ENCODE data around the gene RTP3.

RTP3 gene

GRCh38 chr3:46463868-46464241 is 33.9 kb upstream of the RTP3 start:
- no peak overlapping the region for H2AFZ ChIP-seq (ENCODE audit: low read depth, low read length)
- H3K4me3 ChIP-seq (ENCODE audit: low read length): no peak overlapping the region
- no peaks in the 10 kb centered on the region for H3K9me3 ChIP-seq (ENCODE audit: low read length)
- no peaks in the 10 kb centered on the region for H3K4me1 ChIP-seq (ENCODE audit: insufficient read depth, low read length)
- no peaks in the 10 kb centered on the region for H3K27me3 ChIP-seq (ENCODE audit: insufficient read depth, low read length)
- H3K36me3 ChIP-seq (ENCODE audit: insufficient read depth, low read length): no peaks in the 10 kb centered on the region

GRCh38 chr3:46464326-46465195 is 33.2 kb upstream of the RTP3 start, which contains the start of gene LTF:
LTF (minus strand) TSS chr3:46464905; CDS start chr3:46464867, 38 bp downstream.
- Histone ChIP-seq H2AFZ (ENCODE audit: low read depth, low read length) (no peak within 1 kb of the TSS), H3K36me3 (ENCODE audit: insufficient read depth, low read length) (no peaks in the 10 kb centered on the region), H3K27me3 (ENCODE audit: insufficient read depth, low read length) (no peaks in the 10 kb centered on the region), H3K4me1 (ENCODE audit: insufficient read depth, low read length) (no peaks in the 10 kb centered on the region), H3K4me3 (ENCODE audit: low read length) (no peak within 1 kb of the TSS), H3K9me3 (ENCODE audit: low read length) (no peaks in the 10 kb centered on the region)

GRCh38 chr3:46465196-46465520 is 32.6 kb upstream of the RTP3 start:
- H3K4me1 ChIP-seq (ENCODE audit: insufficient read depth, low read length): no peaks in the 10 kb centered on the region
- H2AFZ ChIP-seq (ENCODE audit: low read depth, low read length): no peak overlapping the region
- H3K36me3 ChIP-seq (ENCODE audit: insufficient read depth, low read length): no peaks in the 10 kb centered on the region
- no peaks in the 10 kb centered on the region for H3K27me3 ChIP-seq (ENCODE audit: insufficient read depth, low read length)
- H3K9me3 ChIP-seq (ENCODE audit: low read length): no peaks in the 10 kb centered on the region
- H3K4me3 ChIP-seq (ENCODE audit: low read length): no peak overlapping the region

- H3K4me1 ChIP-seq (ENCODE audit: insufficient read depth, low read length): no peaks in the 10 kb centered on the region
- H3K27me3 ChIP-seq (ENCODE audit: insufficient read depth, low read length): no peaks in the 10 kb centered on the region
- H3K4me3 ChIP-seq (ENCODE audit: low read length): no peak overlapping the region
- no peak overlapping the region for H2AFZ ChIP-seq (ENCODE audit: low read depth, low read length)
- no peaks in the 10 kb centered on the region for H3K36me3 ChIP-seq (ENCODE audit: insufficient read depth, low read length)
- H3K9me3 ChIP-seq (ENCODE audit: low read length): no peaks in the 10 kb centered on the region
These were observed 31.5 kb upstream of the RTP3 start for GRCh38 chr3:46466273-46466672.

GRCh38 chr3:46466871-46467403 is 30.8 kb upstream of the RTP3 start:
- no peak overlapping the region for H2AFZ ChIP-seq (ENCODE audit: low read depth, low read length)
- H3K4me1 ChIP-seq (ENCODE audit: insufficient read depth, low read length): no peaks in the 10 kb centered on the region
- H3K9me3 ChIP-seq (ENCODE audit: low read length): no peaks in the 10 kb centered on the region
- H3K36me3 ChIP-seq (ENCODE audit: insufficient read depth, low read length): no peaks in the 10 kb centered on the region
- H3K4me3 ChIP-seq (ENCODE audit: low read length): no peak overlapping the region
- no peaks in the 10 kb centered on the region for H3K27me3 ChIP-seq (ENCODE audit: insufficient read depth, low read length)

- no peak overlapping the region for H3K4me3 ChIP-seq (ENCODE audit: low read length)
- H3K36me3 ChIP-seq (ENCODE audit: insufficient read depth, low read length): no peaks in the 10 kb centered on the region
- H3K9me3 ChIP-seq (ENCODE audit: low read length): no peaks in the 10 kb centered on the region
- H2AFZ ChIP-seq (ENCODE audit: low read depth, low read length): no peak overlapping the region
- H3K4me1 ChIP-seq (ENCODE audit: insufficient read depth, low read length): no peaks in the 10 kb centered on the region
- H3K27me3 ChIP-seq (ENCODE audit: insufficient read depth, low read length): no peaks in the 10 kb centered on the region
These were observed 30.2 kb upstream of the RTP3 start for GRCh38 chr3:46467562-46467961.

- Histone ChIP-seq H3K9me3 (ENCODE audit: low read length) (no peaks in the 10 kb centered on the region), H2AFZ (ENCODE audit: low read depth, low read length) (no peak overlapping the region), H3K27me3 (ENCODE audit: insufficient read depth, low read length) (peaks cover 3% of the 10 kb centered on the region), H3K36me3 (ENCODE audit: insufficient read depth, low read length) (no peaks in the 10 kb centered on the region), H3K4me3 (ENCODE audit: low read length) (no peak overlapping the region), H3K4me1 (ENCODE audit: insufficient read depth, low read length) (no peaks in the 10 kb centered on the region)
These were observed 28.8 kb upstream of the RTP3 start for GRCh38 chr3:46468753-46469600.

GRCh38 chr3:46469680-46470357 is 28.0 kb upstream of the RTP3 start:
- H2AFZ ChIP-seq (ENCODE audit: low read depth, low read length): no peak overlapping the region
- H3K36me3 ChIP-seq (ENCODE audit: insufficient read depth, low read length): no peaks in the 10 kb centered on the region
- no peaks in the 10 kb centered on the region for H3K9me3 ChIP-seq (ENCODE audit: low read length)
- H3K4me3 ChIP-seq (ENCODE audit: low read length): no peak overlapping the region
- H3K4me1 ChIP-seq (ENCODE audit: insufficient read depth, low read length): no peaks in the 10 kb centered on the region
- peaks cover 3% of the 10 kb centered on the region for H3K27me3 ChIP-seq (ENCODE audit: insufficient read depth, low read length)

GRCh38 chr3:46470831-46471230 is 26.9 kb upstream of the RTP3 start:
- peaks cover 3% of the 10 kb centered on the region for H3K27me3 ChIP-seq (ENCODE audit: insufficient read depth, low read length)
- H2AFZ ChIP-seq (ENCODE audit: low read depth, low read length): no peak overlapping the region
- H3K36me3 ChIP-seq (ENCODE audit: insufficient read depth, low read length): no peaks in the 10 kb centered on the region
- H3K9me3 ChIP-seq (ENCODE audit: low read length): no peaks in the 10 kb centered on the region
- H3K4me3 ChIP-seq (ENCODE audit: low read length): no peak overlapping the region
- H3K4me1 ChIP-seq (ENCODE audit: insufficient read depth, low read length): no peaks in the 10 kb centered on the region

GRCh38 chr3:46471371-46471914 is 26.3 kb upstream of the RTP3 start:
- Histone ChIP-seq H3K4me3 (ENCODE audit: low read length) (no peak overlapping the region), H2AFZ (ENCODE audit: low read depth, low read length) (no peak overlapping the region), H3K27me3 (ENCODE audit: insufficient read depth, low read length) (peaks cover 3% of the 10 kb centered on the region), H3K36me3 (ENCODE audit: insufficient read depth, low read length) (no peaks in the 10 kb centered on the region), H3K4me1 (ENCODE audit: insufficient read depth, low read length) (no peaks in the 10 kb centered on the region), H3K9me3 (ENCODE audit: low read length) (no peaks in the 10 kb centered on the region)

GRCh38 chr3:46472736-46473135 is 25.0 kb upstream of the RTP3 start:
- H3K36me3 ChIP-seq (ENCODE audit: insufficient read depth, low read length): no peaks in the 10 kb centered on the region
- H3K9me3 ChIP-seq (ENCODE audit: low read length): no peaks in the 10 kb centered on the region
- H2AFZ ChIP-seq (ENCODE audit: low read depth, low read length): no peak overlapping the region
- peaks cover 3% of the 10 kb centered on the region for H3K27me3 ChIP-seq (ENCODE audit: insufficient read depth, low read length)
- no peak overlapping the region for H3K4me3 ChIP-seq (ENCODE audit: low read length)
- H3K4me1 ChIP-seq (ENCODE audit: insufficient read depth, low read length): no peaks in the 10 kb centered on the region

- Histone ChIP-seq H3K9me3 (ENCODE audit: low read length) (no peaks in the 10 kb centered on the region), H3K27me3 (ENCODE audit: insufficient read depth, low read length) (peaks cover 3% of the 10 kb centered on the region)
These were observed 20.6 kb upstream of the RTP3 start for GRCh38 chr3:46477145-46477544.

More at GRCh38 chr3:46477145-46477544, 20.6 kb upstream of the RTP3 start:
- H3K4me1 ChIP-seq (ENCODE audit: insufficient read depth, low read length): no peaks in the 10 kb centered on the region
- no peak overlapping the region for H3K4me3 ChIP-seq (ENCODE audit: low read length)
- no peak overlapping the region for H2AFZ ChIP-seq (ENCODE audit: low read depth, low read length)
- H3K36me3 ChIP-seq (ENCODE audit: insufficient read depth, low read length): no peaks in the 10 kb centered on the region
